Breast epithelium (tissue), 4 donors: Measurements from ENCODE around the gene ATP2B2. TPM values are rescaled to one million over a fixed set of nuclear protein-coding genes. Genes with fewer than 3 reads are reported as not detected.

ENCODE experiments used
- DNase-seq, 2 donors: peaks; one replicate each; pipeline ENCODE4 v3.0.0-alpha.2; 2019; ENCODE audit warnings: low spot score in 2 of 2
- H3K27ac ChIP-seq, 2 donors: fragments of 200-600 bp; sonication (generic) in 1 of 2; one replicate each; pipeline ENCODE4 v1.5.1; 2016 to 2019; ENCODE audit warnings: mild to moderate bottlenecking in 1 of 2
- H3K27me3 ChIP-seq, 2 donors: fragments of 200-600 bp; sonication (generic) in 1 of 2; one replicate each; pipeline versions ENCODE4 v1.5.1 to v1.6.0; 2017 to 2019; ENCODE audit warnings: control low read depth in 1 of 2, mild to moderate bottlenecking in 1 of 2
- H3K36me3 ChIP-seq: fragments of 200-600 bp; one replicate; pipeline ENCODE4 v1.5.1; 2019
- H3K4me1 ChIP-seq, 2 donors: fragments of 200-600 bp; sonication (generic); one replicate each; pipeline ENCODE4 v1.5.1; 2016 to 2019; ENCODE audit warnings: control low read depth in 1 of 2
- H3K4me3 ChIP-seq, 3 donors: fragments of 200-600 bp; sonication (generic); 1 replicate in 2 of 3; 2 replicates in 1 of 3; pipeline ENCODE4 v1.5.1; 2016 to 2019; ENCODE audit warnings: mild to moderate bottlenecking in 3 of 3, moderate library complexity in 2 of 3
- H3K9me3 ChIP-seq, 2 donors: fragments of 200-600 bp; sonication (generic) in 1 of 2; one replicate each; pipeline ENCODE4 v1.5.1; 2016 to 2019; ENCODE audit warnings: control low read depth in 1 of 2
- POLR2A ChIP-seq: fragments of 450-650 bp; IDR thresholded peaks from one replicate; pipeline ENCODE4 v1.6.1; 2016; ENCODE audit warnings: antibody characterized with exemption, mild to moderate bottlenecking, moderate library complexity
- POLR2AphosphoS5 ChIP-seq, 3 donors: sonication (generic); formaldehyde crosslinking; IDR thresholded peaks; one replicate each; pipeline ENCODE4 v1.6.1; 2017; ENCODE audit warnings: antibody characterized with exemption in 3 of 3
- intact Hi-C: fragments of 100-400 bp; cut with DNase I; formaldehyde crosslinking; loops from one replicate; pipeline ENCODE4 v1.15.1; 2023; ENCODE audit warnings: low total_unique reads
- total RNA-seq, 3 donors: library from RNA; depleted of rRNA; stranded (reverse); fragments of >200 nt; gene quantifications; one replicate each; pipeline ENCODE4 v1.1.0, GENCODE V29; 2016
- TF ChIP-seq, protein P1 (sequence below), 3 donors: fragments of 450-650 bp; IDR thresholded peaks; one replicate each; pipeline ENCODE4 v1.5.1; 2016 to 2017; ENCODE audit warnings: antibody characterized with exemption in 3 of 3, mild to moderate bottlenecking in 3 of 3, moderate library complexity in 3 of 3

The ATP2B2 gene
- total RNA-seq, 3 donors from 2014 or later = under 0.01 to 0.15 TPM; not detected in 1

GRCh38 chr3:10351013-10351735, 154.2 kb downstream of the ATP2B2 start:
- H3K4me3 ChIP-seq = no peak overlapping the region
- intact Hi-C loops = no loop called here
- no peak for TF ChIP-seq POLR2AphosphoS5 (IDR thresholded peaks at IDR 0.05)
- TF ChIP-seq POLR2A = no peak
- TF ChIP-seq, protein P1, sequence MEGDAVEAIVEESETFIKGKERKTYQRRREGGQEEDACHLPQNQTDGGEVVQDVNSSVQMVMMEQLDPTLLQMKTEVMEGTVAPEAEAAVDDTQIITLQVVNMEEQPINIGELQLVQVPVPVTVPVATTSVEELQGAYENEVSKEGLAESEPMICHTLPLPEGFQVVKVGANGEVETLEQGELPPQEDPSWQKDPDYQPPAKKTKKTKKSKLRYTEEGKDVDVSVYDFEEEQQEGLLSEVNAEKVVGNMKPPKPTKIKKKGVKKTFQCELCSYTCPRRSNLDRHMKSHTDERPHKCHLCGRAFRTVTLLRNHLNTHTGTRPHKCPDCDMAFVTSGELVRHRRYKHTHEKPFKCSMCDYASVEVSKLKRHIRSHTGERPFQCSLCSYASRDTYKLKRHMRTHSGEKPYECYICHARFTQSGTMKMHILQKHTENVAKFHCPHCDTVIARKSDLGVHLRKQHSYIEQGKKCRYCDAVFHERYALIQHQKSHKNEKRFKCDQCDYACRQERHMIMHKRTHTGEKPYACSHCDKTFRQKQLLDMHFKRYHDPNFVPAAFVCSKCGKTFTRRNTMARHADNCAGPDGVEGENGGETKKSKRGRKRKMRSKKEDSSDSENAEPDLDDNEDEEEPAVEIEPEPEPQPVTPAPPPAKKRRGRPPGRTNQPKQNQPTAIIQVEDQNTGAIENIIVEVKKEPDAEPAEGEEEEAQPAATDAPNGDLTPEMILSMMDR (IDR thresholded peaks at IDR 0.05) = no peak

GRCh38 chr3:10350324-10350985, 154.9 kb downstream of the ATP2B2 start:
- Histone ChIP-seq H3K27me3 (no peaks in the 10 kb centered on the region), H3K27ac (no peak overlapping the region), H3K9me3 (no peaks in the 10 kb centered on the region), H3K36me3 (no peaks in the 10 kb centered on the region), H3K4me1 (no peaks in the 10 kb centered on the region), H3K4me3 (no peak overlapping the region)
- DNase-seq = no peak
- TF ChIP-seq POLR2A = no peak
- TF ChIP-seq, protein P1 (IDR thresholded peaks at IDR 0.05) = no peak
- TF ChIP-seq POLR2AphosphoS5 (IDR thresholded peaks at IDR 0.05) = no peak
- intact Hi-C loops = no loop called here

More at GRCh38 chr3:10351013-10351735, 154.2 kb downstream of the ATP2B2 start:
- H3K9me3 ChIP-seq = no peaks in the 10 kb centered on the region
- no peaks in the 10 kb centered on the region for H3K4me1 ChIP-seq
- H3K27me3 ChIP-seq = no peaks in the 10 kb centered on the region
- DNase-seq = no peak
- no peak overlapping the region for H3K27ac ChIP-seq
- H3K36me3 ChIP-seq = no peaks in the 10 kb centered on the region

- DNase-seq = no peak
- H3K9me3 ChIP-seq = no peaks in the 10 kb centered on the region
- no peaks in the 10 kb centered on the region for H3K36me3 ChIP-seq
- H3K4me3 ChIP-seq = no peak overlapping the region
- H3K27me3 ChIP-seq = no peaks in the 10 kb centered on the region
- no peak for TF ChIP-seq POLR2A
- TF ChIP-seq, protein P1 (IDR thresholded peaks at IDR 0.05) = no peak
- H3K27ac ChIP-seq = no peak overlapping the region
- intact Hi-C loops = loop anchor here (5.0 kb wide), 1 partner anchor 1508 kb away; no protein-coding TSS in a partner anchor
- no peaks in the 10 kb centered on the region for H3K4me1 ChIP-seq
Measured at GRCh38 chr3:10349801-10350200, 155.6 kb downstream of the ATP2B2 start.

- no peaks in the 10 kb centered on the region for H3K4me1 ChIP-seq
- H3K36me3 ChIP-seq = no peaks in the 10 kb centered on the region
- H3K4me3 ChIP-seq = no peak overlapping the region
- DNase-seq = no peak
- H3K9me3 ChIP-seq = no peaks in the 10 kb centered on the region
- TF ChIP-seq POLR2A (no peak), POLR2AphosphoS5 (IDR thresholded peaks at IDR 0.05) (no peak)
- TF ChIP-seq, protein P1 (IDR thresholded peaks at IDR 0.05) = no peak
- H3K27ac ChIP-seq = no peak overlapping the region
- intact Hi-C loops = loop anchor here (5.0 kb wide), 1 partner anchor 1506 kb away; no protein-coding TSS in a partner anchor
- H3K27me3 ChIP-seq = no peaks in the 10 kb centered on the region
Measured at GRCh38 chr3:10348404-10348721, 157.0 kb downstream of the ATP2B2 start.

DNA sequence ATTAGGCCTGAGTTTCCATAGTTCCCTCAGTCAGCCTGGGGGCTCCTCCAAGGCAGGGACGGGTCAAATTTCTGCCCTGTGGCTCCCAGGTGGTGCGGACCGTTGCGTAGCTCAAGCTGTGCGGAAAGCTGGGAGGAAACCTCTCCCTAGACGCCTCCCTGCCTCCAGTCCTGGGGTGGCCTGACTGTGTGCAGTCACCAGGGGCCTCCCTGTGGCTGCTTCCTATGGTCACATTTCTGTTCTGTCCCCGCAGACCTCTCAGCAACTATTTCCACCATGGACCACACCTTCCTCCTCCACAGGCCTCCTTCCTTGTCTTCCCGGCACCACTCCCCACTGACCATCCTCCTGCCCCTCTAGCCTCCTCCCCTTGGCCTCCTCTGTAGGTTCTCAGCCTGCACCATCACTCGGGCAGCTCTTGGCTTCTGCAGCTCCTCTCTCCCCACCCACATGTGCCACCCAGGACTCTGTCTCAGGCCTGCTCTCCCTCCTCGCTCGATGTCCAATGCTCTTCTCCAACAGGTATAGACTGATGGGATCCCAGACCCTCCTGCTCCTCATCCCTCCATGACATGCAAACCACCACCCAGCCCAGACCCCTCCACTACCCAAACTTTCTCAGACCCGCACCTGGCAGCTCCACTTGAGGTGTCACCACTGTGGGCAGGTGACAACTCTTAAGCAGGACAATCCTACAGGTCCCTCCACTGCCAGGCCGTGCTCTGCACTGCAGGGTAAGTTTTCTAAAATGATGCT, 157.6 kb downstream of the ATP2B2 start:
- H3K9me3 ChIP-seq = no peaks in the 10 kb centered on the region
- H3K27me3 ChIP-seq = no peaks in the 10 kb centered on the region
- no peak overlapping the region for H3K27ac ChIP-seq
- H3K4me3 ChIP-seq = no peak overlapping the region
- no peaks in the 10 kb centered on the region for H3K36me3 ChIP-seq
- intact Hi-C loops = loop anchor here (1.0 to 5.0 kb wide), 2 partner anchors 22 to 1506 kb away; no protein-coding TSS in a partner anchor
- no peaks in the 10 kb centered on the region for H3K4me1 ChIP-seq
- TF ChIP-seq, protein P1 (IDR thresholded peaks at IDR 0.05) = no peak
- TF ChIP-seq POLR2AphosphoS5 (IDR thresholded peaks at IDR 0.05) = no peak
- no peak for TF ChIP-seq POLR2A
- DNase-seq = no peak
